Fibroblast of skin of right biceps (primary cell): Measurements from ENCODE around the gene COMMD7.
"Not testable (repeated sequence)": the region's sequence is repeated elsewhere in the genome, so short reads cannot be mapped to it uniquely, and the experiment has no call there.

Experiments
- DNase-seq: peaks from one replicate; pipeline ENCODE4 v3.0.0-alpha.2; 2013

The COMMD7 gene

DNA sequence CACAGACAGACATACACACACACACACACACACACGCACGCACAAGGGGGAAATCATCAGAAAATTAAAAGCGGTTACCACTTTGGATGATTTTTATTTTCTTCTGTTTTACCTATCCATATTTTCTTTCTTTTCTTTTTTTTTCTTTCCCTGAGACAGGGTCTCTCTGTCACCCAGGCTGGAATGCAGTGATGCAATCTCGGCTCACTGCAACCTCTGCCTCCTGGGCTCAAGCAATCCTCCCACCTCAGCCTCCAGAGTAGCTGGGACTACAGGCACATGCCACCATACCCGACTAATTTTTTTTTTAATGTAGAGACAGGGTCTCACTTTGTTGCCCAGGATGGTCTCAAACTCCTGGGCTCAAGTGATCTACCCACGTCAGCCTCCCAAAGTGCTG is 14.8 kb downstream of the COMMD7 start:
- DNase-seq, result not testable (repeated sequence)

DNA sequence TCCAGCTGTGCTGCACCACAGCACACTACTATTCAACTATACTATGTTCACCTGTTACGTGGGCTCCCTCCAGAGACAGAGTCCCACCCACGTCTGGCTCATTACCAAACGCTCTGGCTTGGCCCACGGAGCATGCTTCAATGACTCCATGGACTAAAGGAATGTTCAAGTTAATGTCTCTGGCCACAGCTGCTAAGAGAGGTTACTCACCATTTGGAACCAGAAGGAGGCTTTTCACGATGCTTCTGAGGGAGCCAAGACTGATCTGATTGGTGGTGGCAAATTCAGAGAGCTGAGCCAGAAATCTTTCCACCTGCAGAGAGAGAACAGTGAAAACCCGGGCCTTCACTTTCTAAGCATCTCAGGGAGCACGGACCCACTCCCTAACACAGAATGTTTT is 15.6 kb downstream of the COMMD7 start:
- peak; percentile 74 for DNase-seq

DNA sequence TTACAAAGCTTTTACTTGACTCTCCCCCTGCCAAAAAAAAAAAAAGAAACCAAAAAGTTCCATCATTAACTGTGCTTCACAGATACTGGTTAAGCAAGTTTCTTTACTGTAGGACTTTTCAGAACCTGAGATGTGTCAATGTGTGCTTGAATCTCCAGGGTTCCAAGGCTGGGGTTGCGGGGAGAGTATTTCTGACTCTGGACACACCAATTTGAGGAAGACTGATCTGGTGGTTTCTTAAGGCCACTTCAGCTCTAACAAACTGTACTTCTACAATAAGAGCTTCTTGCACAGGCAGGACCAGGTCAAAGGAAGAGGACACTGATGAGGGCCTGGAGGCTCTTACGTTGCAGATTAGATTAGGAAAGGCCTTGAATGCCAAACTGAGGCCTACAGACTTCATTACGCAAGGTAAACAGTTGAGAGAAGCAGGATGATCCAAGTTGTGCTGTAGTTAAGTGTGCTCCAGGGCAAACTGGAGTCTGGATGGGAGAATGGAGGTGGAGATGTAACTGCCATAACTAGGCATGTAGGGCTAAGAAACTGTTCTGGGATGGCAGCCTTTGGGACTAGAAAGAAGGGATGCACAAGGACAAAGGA is 24.4 kb downstream of the COMMD7 start:
- DNase-seq, result no peak

DNA sequence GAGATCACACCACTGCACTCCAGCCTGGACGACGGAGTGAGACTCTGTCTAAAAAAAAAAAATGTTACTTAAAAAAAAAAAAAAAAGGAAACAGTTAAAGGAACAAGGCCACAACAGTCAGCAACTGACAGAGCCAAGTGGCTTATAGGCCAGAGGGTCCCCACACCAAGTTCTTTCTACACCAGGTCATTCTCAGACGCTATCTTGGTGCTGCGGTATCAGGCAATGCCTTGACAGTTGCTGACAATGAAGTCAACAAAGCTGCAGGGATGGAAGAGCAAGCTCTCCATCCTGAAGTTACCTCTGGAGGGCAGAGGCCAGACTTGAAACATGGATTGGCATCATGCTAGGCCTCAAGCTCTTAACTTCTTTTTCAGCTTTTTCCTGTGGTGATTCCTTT is 31.9 kb downstream of the COMMD7 start:
- DNase-seq, result no peak

DNA sequence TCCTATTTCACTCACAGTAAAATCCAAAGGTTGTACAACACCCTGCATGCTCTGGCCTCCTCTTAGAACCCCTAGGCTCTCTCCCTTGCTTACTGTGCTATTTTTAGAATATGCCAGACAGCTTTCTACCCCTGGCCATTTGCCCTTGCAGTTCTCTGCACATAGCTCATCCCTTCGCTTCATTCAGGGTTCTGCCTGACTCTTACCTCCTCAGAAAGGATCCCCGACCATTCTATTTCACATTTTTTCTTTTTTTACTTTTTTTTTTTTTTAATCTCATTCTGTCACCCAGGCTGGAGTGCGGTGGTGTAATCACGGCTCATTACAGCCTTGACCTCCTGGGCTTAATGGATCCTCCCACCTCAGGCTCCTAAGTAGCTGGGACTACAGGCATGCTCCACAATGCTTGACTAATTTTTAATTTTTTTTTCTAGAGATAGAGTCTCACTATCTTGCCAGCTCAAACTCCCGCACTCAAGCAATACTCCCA is 33.6 kb downstream of the COMMD7 start:
- DNase-seq, result no peak

DNA sequence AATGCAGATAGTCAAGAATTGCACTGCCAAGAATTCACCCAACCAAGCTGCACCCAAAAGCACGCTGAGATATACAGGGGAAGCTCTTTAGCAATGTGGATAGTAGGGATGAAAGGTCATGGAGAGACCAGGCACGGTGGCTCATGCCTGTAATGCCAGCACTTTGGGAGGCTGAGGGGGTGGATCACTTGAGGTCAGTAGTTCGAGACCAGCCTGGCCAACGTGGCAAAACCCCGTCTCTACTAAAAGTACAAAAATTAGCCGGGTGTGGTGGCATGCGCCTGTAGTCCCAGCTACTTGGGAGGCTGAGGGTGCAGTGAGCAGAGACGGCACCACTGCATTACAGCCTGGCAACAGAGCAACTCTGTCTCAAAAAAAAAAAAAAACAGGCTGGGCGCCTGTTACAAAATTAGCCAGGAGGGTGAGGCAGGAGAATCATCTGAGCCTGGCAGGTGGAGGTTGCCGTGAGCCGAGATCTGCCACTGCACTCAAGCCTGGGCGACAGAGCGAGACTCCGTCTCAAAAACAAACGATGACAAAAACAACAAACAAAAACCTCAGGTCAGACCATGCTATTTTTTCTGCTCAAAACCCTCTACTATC is 34.1 kb downstream of the COMMD7 start:
- not testable (repeated sequence) for DNase-seq

DNA sequence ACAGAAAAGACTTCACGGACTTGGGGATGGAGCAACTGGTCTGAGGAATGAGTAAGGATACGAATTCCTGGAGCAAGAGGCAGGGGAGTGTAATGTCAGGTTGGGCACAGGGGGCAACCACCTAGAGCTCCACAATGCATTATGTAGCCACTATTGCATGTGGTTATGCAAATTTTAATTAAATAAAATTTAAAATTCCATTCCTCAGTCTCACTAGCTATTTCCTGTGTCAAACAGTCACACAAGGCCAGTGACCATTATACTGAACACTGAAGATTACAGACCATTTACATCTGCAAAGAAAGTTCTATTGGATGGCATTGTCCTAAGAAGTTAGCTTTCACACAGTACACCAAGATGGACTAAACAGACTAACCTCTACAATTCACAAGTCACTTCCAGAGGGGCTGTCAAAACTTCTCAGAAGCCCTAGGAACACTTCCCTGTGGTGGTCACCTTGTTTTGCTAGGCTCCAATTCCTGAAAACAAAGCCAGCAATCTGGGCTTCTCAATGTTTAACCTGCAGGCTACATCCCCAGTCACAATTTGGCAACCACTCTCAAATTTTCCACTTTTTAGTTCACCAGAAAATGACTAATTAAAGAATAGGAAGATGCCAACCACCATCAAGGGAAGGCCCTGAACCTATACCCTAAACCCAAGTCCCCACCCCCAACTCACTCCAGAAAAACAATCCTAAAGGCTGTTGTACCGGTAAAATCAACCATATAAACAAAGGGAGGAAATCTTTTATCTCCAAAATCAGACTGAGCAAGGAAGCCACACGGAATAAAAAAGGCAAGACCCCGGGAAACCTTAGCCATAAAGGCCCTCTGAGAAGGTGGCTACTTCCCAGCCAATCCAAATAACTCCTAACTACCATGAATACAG is 35.3 kb downstream of the COMMD7 start:
- peak; percentile 65 for DNase-seq

DNA sequence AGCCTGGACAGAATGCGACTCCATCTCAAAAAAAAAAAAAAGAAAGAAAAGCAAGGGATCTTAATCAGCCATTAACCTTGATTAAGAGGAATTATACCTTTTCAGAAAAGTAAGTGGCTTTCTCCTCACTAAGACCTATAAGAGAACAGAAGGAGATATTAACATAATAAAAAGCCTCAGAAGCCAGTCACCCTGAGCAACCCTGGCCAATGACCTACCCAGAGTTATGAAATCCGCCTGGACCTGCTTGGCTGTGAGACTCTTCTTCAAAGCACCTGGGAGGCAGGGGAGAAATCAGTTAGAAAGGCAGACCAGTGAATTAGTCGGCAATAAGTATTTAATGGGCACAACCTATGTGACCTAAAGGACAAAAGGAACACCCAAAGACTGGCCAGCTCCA is 36.8 kb downstream of the COMMD7 start:
- DNase-seq, result no peak

DNA sequence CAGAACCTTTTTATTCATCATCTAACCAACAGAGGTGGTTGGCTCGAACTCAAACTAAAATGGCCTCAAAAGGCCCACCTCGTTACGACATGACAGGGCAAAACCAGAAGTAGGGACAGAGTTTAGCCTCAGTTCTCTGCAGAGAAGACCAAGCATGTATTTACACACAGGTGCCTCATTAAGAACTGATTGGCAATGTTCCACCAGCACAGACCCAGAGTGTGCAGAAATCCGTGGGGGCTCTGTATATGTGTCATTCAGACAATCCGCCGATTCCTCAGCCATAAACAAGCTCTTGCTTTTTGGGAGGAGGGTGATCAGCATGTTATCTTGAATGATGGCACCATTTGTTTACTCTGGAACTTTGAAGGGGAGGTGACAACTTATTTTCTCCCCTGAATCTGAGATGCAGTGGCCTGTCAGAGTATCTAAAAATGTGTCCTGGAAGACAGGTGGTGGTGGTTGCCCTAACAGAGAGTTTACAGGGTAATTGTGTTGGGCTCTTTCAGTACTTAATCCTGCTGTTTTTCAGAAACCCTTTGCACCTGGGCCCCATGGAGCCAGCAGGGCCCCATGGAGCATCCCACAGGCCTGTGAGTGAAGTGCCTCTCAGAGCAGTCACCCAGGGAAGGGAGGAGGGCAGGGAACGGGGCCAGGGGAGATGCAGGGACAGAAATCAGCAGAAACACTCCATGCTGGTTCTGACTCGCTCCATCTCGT is 40.4 kb downstream of the COMMD7 start:
- DNase-seq, result no peak

DNA sequence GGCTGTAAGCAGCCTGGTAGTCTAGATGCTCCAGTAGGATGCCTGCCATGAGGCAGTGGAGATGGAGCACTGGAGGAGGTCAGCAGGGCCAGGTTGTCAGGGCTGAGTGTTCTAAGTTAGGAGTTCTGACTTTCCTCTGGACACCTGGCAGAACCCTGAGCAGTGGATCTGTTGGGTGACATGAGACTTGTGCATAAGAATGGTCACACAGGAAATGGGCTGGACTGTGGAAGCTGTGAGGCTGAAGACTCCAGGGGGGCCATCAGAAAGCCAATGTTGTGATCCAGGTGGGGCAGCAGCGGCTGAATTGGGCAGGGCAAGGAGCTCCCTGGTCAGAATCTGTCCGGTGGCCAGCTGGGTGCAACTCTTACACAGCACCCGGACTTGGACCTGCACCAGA is 45.7 kb downstream of the COMMD7 start:
- no peak for DNase-seq

DNA sequence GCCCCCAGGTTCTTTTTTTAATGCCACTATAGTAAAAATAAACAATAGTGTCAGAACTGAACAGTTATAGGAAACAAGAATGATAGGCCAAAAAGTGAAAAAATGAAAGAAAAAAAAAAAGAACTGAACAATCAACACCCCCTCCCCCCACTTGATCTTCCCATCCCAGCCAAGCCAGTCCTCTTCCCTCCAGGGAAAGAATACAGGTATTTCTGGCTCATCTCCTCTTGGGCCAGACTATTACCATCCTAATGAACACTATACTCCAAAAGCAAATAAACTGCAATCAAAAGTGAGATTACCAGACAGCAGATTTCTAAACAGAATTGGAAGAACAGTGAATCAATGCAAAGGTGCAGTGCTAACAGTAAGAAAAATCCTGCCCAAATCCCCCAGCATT is 48.2 kb downstream of the COMMD7 start:
- no peak for DNase-seq

DNA sequence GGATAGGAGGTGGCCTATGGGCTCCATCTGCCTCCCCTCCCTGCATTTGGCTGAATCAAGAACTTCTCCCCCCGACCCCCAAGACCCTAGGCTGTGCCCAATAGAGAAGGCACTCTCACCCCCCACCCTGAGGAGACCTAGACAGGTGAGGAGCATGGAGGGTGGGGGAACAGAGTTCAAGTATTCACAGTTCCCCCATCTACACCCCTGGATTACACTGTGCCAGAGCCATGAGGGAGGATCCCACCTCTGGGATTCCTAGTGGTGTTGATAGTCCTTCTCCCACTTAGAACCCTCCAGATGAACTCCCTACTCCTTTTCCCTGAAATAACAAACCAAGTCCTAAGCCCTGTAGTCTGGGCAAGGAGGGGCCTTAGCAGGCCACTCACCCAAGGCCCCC is 54.3 kb downstream of the COMMD7 start:
- not testable (repeated sequence) for DNase-seq

DNA sequence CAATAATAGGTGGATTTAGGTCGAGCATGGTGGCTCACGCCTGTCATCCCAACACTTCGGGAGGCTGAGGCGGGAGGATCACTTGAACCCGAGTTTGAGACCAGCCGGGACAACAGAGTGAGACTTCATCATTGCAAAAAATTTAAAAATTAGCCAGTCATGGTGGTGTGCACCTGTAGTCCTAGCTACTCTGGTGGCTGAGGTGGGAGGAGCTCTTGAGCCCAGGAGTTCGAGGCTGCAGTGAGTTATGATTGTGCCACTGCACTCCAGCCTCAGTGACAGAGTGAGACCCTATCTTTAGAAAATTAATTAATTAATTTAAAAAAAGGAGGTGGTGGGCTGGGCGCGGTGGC is 56.1 kb downstream of the COMMD7 start:
- DNase-seq, result no peak

DNA sequence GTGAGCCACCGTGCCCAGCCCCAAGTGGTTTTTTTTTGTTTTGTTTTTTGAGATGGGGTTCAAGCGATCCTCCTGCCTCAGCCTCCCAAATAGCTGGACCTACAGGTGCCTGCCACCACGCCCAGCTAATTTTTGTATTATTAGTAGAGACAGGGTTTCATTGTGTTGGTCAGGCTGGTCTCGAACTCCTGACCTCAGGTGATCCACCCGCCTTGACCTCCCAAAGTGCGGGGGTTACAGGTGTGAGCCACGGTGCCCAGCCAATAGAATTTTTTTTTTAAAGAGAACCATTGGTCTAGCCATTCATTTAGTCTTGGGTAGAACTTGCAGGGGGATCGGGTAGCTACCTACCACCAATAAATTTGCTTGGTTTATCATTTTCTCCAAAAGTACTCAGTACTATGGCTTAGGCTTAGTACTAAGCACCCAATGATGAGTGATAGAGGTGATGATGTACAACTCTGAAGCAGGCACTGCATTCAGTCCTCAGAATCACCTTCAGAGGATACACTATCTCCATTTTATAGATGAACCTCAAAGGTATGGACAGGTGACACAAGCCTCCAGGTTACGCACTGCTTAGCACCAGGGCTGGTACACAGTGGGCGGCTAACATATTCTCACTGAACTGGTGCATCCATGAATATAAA is 56.6 kb downstream of the COMMD7 start:
- DNase-seq, result no peak

DNA sequence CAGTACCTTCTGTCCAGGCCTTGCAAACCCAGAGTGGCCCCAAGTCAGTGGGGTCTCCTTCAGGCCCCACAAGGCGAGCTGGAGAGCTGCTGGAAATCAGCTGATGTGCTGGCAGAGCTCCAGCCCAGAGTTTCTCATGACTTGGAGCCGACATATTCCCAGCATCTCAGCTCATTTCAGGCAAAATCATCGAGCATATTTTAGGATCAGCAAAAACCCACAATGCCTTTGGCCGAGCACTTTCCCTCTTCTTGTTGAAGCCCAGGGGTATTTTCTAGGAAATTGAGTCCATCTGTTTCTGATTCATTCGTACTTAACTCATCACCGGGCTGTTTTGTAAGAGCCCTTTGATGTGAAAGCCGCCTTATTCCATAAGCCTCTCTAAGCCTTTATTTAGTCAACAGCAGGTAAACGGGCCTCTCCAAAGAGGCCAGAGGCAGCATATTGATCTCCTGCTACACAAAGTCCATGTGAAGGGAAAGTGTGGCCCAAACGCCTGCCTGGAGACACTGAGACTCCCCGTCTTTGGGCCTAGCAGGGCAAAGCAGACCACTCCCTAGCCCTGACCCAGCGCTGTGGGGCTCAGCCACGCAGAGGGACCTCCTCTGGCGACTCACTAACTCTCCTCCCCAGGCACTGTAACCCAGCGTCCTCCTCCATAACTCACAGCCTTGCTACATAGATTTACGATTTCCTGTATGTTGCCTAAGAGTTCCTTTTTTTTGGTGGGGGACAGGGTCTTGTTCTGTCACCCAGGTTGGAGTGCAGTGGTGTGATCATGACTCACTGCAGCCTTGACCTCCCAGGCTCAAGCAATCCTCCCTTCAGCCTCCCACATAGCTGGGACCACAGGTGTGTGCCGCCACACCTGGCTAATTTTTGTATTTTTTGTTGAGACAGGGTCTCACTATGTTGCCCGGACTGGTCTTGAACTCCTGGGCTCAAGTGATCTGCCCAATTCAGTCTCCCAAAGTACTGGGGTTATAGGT is 57.4 kb downstream of the COMMD7 start:
- DNase-seq, result peak; percentile 94

DNA sequence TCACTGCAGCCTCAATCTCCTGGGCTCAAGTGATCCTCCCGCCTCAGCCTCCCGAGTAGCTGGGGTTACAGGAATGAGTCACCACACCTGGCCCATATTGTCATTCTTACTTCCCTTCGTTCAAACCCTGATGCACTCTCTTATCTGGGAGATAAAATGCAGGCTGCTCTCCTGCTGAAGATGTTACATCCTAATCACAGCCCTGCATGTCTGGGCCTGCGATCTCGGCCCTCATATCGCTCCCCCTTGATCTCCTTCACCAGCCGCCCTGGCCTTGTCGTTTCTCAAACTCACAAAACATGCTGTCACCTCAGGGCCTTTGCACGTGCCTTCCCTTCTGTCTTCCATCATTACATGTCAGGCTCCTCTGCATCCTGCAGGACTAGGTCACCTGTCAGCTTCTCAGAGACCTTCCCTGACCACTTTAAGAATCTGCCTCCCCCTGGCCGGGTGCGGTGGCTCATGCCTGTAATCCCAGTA is 60.7 kb downstream of the COMMD7 start:
- no peak for DNase-seq

DNA sequence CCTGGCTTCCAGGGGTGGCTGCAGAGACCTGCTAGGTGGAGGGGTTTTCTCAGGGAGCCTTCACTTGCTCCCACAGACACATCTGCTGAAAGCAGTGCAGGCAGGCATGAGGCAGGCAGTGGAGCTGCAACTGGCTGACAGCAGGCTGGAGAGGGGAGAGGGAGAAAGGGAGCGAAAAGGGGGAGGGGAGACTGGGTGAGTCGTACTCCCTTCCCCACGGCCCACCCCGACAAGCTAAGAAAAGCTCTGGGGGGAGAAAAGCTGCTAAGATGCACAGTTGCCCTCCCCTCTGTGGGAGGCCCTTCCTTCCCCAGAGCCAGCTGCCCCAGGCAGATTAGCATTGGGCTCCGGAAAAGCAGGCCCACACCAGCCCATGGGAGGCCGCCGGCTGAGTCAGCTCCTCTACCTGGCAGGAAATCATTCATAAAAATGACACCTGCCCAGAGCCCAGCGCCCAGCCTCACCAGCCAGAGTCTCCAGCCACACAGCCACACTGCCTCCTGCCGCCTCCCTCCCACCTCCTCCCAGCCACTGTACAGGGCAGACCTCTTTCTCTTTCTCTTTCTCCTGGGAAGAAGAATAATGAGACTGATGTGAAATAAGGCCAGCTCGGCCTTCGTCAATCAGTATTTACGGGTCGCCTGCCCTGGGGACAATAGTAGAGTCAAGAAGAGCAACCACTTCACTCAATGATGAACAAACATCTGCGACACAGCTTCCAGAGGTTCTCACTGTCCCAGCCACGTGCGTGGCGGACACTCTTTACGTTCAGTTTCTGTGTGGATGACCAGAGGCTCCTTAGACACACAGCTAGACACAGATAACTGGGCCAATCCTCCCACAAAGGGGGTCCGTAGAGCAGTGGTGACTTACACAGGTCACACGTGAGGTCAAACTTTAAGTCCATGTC is 61.8 kb downstream of the COMMD7 start:
- peak; percentile 55 for DNase-seq

DNA sequence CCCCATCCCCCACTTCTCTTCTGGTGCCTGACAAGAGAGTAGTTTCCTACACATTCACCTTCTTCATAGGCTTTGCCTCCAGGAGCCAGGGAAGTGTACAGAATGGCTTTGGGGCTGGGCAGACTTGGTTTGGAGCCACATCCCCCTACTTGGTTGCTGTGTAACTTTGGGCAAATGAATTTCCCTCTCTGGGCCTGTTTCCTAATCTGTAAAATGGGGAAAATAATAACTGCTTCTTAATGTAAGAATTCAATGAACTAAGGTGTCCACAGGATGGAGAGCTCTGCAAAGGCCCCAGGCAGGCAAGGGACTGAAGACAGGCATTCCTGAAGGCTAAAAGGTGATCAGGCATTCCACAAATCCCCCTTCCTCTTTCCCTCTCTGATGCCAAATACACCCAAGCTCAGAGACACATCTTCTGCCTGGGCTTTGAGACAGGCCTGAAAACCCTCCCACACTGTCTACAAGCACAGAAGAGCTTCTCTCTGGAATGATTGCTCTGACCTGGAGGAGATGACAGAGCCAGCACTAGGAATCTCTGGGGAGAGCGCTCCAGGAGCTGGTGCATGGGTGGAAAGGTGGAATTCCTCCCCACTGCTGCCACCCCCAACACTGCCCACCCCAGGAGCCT is 62.6 kb downstream of the COMMD7 start:
- no peak for DNase-seq

DNA sequence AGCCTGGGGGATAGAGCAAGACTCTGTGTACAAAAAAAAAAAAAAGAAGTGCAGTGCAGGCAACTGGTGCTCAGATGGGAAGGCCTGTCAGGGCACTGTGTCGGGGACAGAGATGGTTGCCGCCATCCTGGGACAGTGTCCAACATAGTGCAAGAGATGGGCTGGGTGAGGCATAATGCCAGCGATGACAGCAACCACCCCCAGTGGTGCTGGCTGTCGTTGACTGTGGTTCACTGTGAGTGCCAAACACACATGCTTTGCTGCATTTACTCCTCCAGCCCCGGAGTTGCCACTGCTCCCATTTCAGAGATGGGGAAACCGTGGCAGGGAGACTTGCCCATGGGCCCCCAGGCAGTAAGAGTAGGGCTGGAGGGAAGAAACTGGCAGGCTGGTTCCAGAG is 64.3 kb downstream of the COMMD7 start:
- DNase-seq, result peak; percentile 54
